Inferior parietal cortex (tissue), 1 donor: ENCODE measurements around the gene MRPL33.

Source experiments
- DNase-seq: peaks from one replicate; pipeline ENCODE4 v3.0.0-alpha.2; 2016; ENCODE audit errors: extremely low spot score

Gene MRPL33

GRCh38 chr2:27808984-27809383, 37.5 kb downstream of the MRPL33 start:
- DNase-seq, result no peak

- peak; percentile 49 for DNase-seq
Observed at GRCh38 chr2:27809761-27810241, 38.3 kb downstream of the MRPL33 start.

- no peak for DNase-seq
Observed at GRCh38 chr2:27810455-27810854, 38.9 kb downstream of the MRPL33 start.

- no peak for DNase-seq
Observed at GRCh38 chr2:27811768-27812167, 40.2 kb downstream of the MRPL33 start.

- no peak for DNase-seq
Observed at GRCh38 chr2:27814758-27815157, 43.2 kb downstream of the MRPL33 start.

- no peak for DNase-seq
Observed at GRCh38 chr2:27815860-27816438, 44.4 kb downstream of the MRPL33 start.

GRCh38 chr2:27822049-27822448, 50.5 kb downstream of the MRPL33 start:
- DNase-seq, result no peak

- DNase-seq, result peak; percentile 38
Observed at GRCh38 chr2:27823135-27823534, 51.6 kb downstream of the MRPL33 start.

- peak; percentile 25 for DNase-seq
Observed at GRCh38 chr2:27823569-27823968, 52.0 kb downstream of the MRPL33 start.

- DNase-seq, result no peak
Observed at GRCh38 chr2:27824401-27824800, 52.9 kb downstream of the MRPL33 start.

- no peak for DNase-seq
Observed at GRCh38 chr2:27828305-27828704, 56.8 kb downstream of the MRPL33 start.
